Measurements from ENCODE around the gene TTC39A.

TTC39A gene

GRCh38 chr1:51345300-51345687 is 14.9 kb upstream of the TTC39A start:
- TF ChIP-seq CTCF (IDR thresholded peaks at IDR 0.05; ENCODE audit: low read depth, low read length), result no peak
- DNase-seq (ENCODE audit: extremely low read depth, low read depth), result no peak

- TF ChIP-seq CTCF (IDR thresholded peaks at IDR 0.05; ENCODE audit: low read depth, low read length), result no peak
- DNase-seq (ENCODE audit: extremely low read depth, low read depth), result no peak
Measured at GRCh38 chr1:51344602-51345299, 14.4 kb upstream of the TTC39A start.

GRCh38 chr1:51344276-51344601 is 13.9 kb upstream of the TTC39A start:
- TF ChIP-seq CTCF (IDR thresholded peaks at IDR 0.05; ENCODE audit: low read depth, low read length), result no peak

GRCh38 chr1:51343624-51344023 is 13.3 kb upstream of the TTC39A start:
- DNase-seq (ENCODE audit: extremely low read depth, low read depth), result no peak
- no peak for TF ChIP-seq CTCF (IDR thresholded peaks at IDR 0.05; ENCODE audit: low read depth, low read length)

More at GRCh38 chr1:51344276-51344601, 13.9 kb upstream of the TTC39A start:
- no peak for DNase-seq (ENCODE audit: extremely low read depth, low read depth)

GRCh38 chr1:51342591-51343206 is 12.3 kb upstream of the TTC39A start:
- TF ChIP-seq CTCF (IDR thresholded peaks at IDR 0.05; ENCODE audit: low read depth, low read length), result no peak
- no peak for DNase-seq (ENCODE audit: extremely low read depth, low read depth)

- TF ChIP-seq CTCF (IDR thresholded peaks at IDR 0.05; ENCODE audit: low read depth, low read length), result no peak; the same call in 1 of the 2 replicates
- no peak for DNase-seq (ENCODE audit: extremely low read depth, low read depth)
Measured at GRCh38 chr1:51341876-51342496, 11.6 kb upstream of the TTC39A start.

- no peak for TF ChIP-seq CTCF (IDR thresholded peaks at IDR 0.05; ENCODE audit: low read depth, low read length)
- no peak for DNase-seq (ENCODE audit: extremely low read depth, low read depth)
Measured at GRCh38 chr1:51340380-51340779, 10.0 kb upstream of the TTC39A start.

Measured in AG09319 (cell line).